NT2/D1 (cell line): ENCODE data around the gene PKNOX2.

ENCODE experiments used
- SUZ12 ChIP-seq: IDR thresholded peaks from 2 replicates; pipeline ENCODE4 v1.6.1; 2011; ENCODE audit not compliant: insufficient read length, insufficient read depth; ENCODE audit errors: extremely low read depth
- YY1 ChIP-seq: IDR thresholded peaks from 2 replicates; pipeline ENCODE4 v1.6.1; 2011; ENCODE audit not compliant: insufficient read length, insufficient read depth
- ZNF274 ChIP-seq: IDR thresholded peaks from 2 replicates; pipeline ENCODE4 v1.6.1; 2011; ENCODE audit warnings: mild to moderate bottlenecking, low read depth, low read length

GRCh38 chr11:125276619-125276976 is 112.0 kb downstream of the PKNOX2 start:
- TF ChIP-seq YY1: no peak
- TF ChIP-seq ZNF274: no peak
- TF ChIP-seq SUZ12: no peak
